OCI-LY3 (cell line): ENCODE data around the gene FBXO42.
"Not testable (repeated sequence)": the region's sequence is repeated elsewhere in the genome, so short reads cannot be mapped to it uniquely, and the experiment has no call there.

ENCODE experiments used
- EZH2phosphoT487 ChIP-seq: fragments of 200-600 bp; shearing (Covaris generic); IDR thresholded peaks from 2 replicates; pipeline ENCODE4 v1.6.1; 2018; ENCODE audit warnings: antibody characterized with exemption, mixed run types, low read depth
- TF ChIP-seq, protein P1 (sequence below): fragments of 200-600, 300-600 bp; sonication (generic); IDR thresholded peaks from 2 replicates; pipeline ENCODE4 v1.5.1; 2014; ENCODE audit warnings: antibody characterized with exemption, low read length, low read depth

DNA sequence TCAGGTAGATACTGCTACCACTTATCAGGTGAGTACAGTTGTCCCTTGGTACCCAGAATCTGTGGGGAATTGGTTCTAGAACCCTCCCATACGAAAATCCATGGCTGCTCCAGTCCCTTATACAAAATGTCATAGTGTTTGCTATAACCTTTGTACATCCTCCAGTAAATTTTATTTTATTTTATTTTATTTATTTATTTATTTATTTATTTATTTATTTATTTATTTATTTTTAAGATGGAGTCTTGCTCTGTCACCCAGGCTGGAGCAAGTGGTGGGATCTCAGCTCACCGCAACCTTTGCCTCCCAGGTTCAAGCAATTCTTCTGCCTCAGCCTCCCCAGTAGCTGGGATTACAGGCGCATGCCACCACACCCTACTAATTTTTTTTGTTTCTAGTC lies 138.7 kb downstream of the FBXO42 start:
- TF ChIP-seq, protein P1, sequence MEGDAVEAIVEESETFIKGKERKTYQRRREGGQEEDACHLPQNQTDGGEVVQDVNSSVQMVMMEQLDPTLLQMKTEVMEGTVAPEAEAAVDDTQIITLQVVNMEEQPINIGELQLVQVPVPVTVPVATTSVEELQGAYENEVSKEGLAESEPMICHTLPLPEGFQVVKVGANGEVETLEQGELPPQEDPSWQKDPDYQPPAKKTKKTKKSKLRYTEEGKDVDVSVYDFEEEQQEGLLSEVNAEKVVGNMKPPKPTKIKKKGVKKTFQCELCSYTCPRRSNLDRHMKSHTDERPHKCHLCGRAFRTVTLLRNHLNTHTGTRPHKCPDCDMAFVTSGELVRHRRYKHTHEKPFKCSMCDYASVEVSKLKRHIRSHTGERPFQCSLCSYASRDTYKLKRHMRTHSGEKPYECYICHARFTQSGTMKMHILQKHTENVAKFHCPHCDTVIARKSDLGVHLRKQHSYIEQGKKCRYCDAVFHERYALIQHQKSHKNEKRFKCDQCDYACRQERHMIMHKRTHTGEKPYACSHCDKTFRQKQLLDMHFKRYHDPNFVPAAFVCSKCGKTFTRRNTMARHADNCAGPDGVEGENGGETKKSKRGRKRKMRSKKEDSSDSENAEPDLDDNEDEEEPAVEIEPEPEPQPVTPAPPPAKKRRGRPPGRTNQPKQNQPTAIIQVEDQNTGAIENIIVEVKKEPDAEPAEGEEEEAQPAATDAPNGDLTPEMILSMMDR, result not testable (repeated sequence)
- TF ChIP-seq EZH2phosphoT487, result not testable (repeated sequence)
